Measurements from ENCODE around the gene SLC22A14.
"Not testable (repeated sequence)": the region's sequence is repeated elsewhere in the genome, so short reads cannot be mapped to it uniquely, and the experiment has no call there.

The SLC22A14 gene

GRCh38 chr3:38281895-38282686, at the start of gene SLC22A14:
Gene SLC22A14, plus strand, starts transcription at chr3:38282294. Its CDS starts 23,733 bp downstream, at chr3:38306027.
- DNase-seq, result peak; percentile 4

DNA sequence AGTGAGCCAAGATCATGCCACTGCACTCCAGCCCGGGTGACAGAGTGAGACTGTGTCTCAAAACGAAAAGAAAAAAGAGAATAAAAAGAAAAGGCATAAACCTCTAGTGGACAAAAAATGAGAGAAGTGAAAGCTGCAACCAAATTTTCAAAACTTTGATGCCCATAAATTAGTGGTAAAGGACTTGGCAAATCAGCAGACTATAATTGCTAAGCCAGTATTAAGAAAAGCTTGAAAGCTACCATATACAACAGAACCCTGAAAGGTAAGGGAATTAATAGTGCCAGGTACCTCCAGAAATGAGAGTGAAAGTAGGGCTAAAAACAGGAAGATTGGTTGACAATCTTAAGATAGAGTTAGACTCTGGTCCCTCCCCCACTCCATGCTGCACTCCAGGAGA, 49.4 kb upstream of the SLC22A14 start:
- DNase-seq, result no peak

GRCh38 chr3:38235466-38235865, 46.6 kb upstream of the SLC22A14 start:
- DNase-seq, result no peak

DNA sequence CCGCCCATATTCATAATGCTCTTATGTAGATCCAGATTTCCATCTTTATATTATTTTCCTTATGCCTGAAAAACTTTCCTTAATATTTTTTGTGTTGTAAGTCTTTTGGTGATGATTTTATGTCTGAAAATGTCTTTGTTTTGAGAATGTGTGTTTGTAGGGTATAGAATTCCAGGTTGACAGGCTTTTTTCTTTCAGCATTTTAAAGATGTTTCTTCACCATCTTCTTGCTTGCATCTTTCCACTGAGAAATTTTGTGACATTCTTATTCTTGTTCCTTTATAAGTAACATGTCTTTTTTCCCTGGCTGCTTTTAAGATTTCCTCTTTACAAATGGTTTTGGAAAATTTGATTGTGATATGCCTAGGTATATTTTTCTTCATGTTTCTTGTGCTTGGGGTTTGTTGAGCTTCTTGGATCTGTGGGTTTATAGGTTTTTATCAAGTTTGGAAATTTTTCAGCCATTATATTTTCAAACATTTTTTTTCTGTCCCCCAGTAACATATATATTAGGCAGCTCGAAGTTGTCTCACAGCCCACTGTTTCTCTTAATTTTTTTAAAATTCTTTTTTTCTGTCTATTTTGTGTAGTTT, 43.6 kb upstream of the SLC22A14 start:
- no peak for DNase-seq

DNA sequence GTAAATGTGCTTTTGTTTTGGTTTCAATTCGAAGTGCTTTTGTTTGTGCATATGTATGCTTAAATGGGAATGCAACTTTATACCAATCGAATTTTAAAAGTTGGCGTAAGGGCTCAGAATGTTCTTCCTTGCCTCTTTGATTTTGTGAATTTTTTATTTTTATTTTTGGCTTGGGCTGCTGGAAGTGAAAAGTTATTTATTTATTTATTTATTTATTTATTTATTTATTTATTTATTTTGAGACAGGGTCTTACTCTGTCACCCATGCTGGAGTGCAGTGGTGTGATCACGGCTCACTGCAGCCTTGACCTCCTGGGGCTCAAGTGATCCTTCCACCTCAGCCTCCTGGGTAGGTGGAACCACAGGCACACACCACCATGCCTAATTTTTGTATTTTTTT, 39.3 kb upstream of the SLC22A14 start:
- DNase-seq, result not testable (repeated sequence)

DNA sequence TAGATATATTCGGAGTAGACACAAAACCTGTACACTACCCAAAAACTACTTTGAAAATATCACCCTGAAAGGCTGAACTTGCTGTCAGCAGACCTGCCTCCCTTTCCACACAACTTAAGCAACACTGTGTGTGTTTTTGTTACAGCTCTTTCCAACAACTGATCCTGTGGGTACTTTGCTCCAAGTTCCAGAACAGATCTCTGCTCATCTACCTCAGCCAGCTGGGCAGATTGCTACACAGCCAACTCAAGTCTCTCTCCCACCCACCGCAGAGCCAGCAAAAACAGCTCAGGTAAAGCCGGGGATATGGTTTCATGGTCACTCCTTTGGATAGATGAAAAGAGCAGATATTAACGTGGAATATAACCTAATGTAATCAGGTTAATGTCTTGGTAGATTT, 36.2 kb upstream of the SLC22A14 start:
- DNase-seq, result no peak

DNA sequence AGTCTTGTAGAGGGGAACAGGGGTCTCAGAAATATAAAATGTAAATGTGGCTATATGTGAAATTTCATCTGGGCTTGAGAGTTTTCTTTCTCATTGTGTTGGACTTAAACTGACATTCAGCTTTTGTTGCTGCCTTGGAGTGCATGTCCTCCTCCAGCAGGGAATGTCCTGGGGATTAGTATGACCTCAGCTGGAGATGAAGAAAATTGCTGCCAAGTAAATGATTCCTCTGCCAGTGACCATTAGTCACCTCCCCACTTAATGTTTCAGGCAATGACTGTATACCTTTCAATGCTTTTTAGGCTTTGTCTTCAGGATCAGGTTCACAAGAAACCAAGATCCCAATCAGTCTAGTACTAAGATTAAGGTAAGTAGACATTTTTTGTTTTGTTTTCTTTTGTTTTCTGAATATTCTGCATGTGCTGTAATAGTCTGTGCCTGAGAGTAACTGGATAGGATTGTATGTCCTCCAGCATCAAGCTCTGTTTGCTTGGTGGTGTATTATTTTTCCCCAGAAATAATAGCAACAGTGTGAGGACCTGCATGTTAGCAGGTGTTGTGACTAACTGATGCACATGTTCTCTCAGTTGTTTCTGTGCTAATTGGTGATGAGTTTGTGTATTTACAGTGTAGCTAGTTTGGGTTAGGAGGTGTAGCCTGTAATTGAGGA, 34.6 kb upstream of the SLC22A14 start:
- peak; percentile 5 for DNase-seq

DNA sequence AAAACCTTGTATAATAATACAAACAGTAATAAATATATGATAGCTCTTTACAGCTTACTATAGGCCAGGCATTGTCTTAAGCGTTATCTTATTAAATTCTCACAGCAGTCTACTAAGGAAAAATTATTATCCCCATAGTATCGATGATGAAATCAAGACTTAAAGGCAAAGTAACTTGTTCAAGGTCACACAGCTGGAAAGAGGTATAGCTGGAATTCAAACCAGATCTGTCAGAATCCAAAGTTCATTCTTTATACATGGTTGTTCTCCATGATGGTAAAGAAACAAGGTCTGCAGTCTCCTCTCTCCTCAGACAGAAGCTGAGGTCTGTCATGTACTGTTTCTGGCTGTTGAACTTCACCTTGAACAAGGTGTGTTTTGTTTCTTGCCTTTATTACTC, 31.9 kb upstream of the SLC22A14 start:
- no peak for DNase-seq

GRCh38 chr3:38251197-38251596, 30.9 kb upstream of the SLC22A14 start:
- DNase-seq, result no peak

DNA sequence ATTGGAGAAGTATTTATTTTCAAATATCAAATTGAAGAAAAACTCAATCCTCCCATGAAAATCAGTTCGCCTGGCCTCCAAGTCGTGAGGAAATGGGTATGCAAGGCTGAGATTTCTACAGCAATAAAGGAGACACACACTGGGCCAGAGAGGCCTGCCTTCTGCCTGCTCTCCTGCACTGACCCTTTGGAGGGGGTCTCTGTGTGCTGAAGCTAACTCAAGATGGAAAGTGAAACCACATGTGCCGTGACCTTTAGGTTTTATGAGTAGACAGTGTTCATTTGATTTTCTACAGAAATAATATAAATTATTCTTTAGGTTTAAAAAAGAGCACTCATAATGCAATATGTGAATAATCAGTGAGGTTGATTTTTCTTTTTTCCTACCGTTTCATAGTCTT, 28.4 kb upstream of the SLC22A14 start:
- DNase-seq, result no peak

DNA sequence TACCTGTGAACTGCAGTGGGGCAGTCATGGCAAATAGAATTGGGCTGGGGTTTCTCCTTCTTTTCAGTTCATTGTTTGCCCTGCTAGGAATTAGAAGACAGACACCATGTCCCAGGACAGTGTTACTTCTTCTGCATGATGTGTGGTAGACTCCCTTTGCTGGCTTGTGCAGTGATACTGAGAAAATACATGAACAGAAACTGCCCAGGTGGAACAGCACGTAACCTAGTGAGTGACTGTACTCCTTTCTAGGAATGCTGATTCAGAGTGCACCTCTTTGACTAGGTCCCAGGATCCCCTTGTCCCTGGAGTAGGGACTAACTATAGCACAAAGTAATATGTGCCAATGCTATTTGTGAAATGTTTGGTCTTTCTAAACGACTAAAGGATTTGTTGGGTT, 27.2 kb upstream of the SLC22A14 start:
- no peak for DNase-seq

GRCh38 chr3:38255627-38256026, 26.5 kb upstream of the SLC22A14 start:
- DNase-seq, result no peak

- no peak for DNase-seq
Measured at GRCh38 chr3:38257583-38257982, 24.5 kb upstream of the SLC22A14 start.

GRCh38 chr3:38260474-38260873, 21.6 kb upstream of the SLC22A14 start:
- peak; percentile 82 for DNase-seq

DNA sequence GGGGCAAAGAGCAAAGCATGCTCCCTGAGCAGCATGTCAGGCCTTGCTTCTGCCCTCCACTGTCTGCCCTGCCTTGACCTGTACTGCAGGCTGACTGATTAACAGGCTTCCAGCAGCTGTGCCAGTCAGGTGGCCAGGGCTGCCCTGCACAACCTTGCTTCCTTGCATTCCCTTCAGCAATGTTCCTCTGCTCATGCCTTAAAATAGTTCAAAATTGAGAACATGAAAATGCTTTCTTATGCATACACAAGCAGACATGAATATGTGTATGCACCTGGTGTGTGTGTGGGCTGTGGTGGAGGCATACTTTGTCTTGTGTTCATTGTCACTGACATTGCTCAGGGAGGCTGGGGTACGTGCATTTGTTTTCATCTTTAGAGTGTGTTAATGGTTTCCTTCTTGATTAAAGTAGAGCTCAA, 17.7 kb upstream of the SLC22A14 start:
- peak; percentile 16 for DNase-seq

- peak; percentile 11 for DNase-seq
Measured at GRCh38 chr3:38264779-38265178, 17.3 kb upstream of the SLC22A14 start.

DNA sequence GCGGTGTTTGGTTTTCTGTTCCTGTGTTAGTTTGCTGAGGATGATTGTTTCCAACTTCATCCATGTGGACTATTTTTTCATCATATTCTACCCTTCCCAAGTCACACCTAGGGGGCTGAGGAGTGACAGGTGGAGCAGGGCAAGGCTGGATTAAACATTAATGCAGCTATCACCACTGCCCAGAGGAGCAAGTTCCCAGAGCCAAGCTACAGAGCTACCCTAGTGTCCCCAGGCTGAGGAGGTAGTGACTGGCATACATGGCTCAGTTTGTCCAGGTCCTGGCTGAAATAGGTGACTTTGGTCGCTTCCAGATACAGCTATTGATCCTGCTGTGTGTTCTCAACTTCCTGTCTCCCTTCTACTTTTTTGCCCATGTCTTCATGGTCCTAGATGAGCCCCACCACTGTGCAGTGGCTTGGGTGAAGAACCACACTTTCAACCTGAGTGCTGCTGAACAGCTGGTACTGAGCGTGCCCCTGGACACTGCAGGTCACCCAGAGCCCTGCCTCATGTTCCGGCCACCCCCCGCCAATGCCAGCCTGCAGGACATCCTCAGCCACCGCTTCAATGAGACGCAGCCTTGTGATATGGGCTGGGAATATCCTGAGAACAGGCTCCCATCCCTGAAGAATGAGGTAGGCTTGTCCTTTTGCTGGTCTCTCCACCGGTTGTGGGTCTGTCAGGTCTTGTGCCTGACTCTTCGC, 16.3 kb upstream of the SLC22A14 start, which contains the start of gene SLC22A13:
TSS of gene SLC22A13 (plus strand) at position 209 of the 704 bp plus-strand sequence. CDS start at position 258, 49 bp downstream.
- DNase-seq, result no peak

DNA sequence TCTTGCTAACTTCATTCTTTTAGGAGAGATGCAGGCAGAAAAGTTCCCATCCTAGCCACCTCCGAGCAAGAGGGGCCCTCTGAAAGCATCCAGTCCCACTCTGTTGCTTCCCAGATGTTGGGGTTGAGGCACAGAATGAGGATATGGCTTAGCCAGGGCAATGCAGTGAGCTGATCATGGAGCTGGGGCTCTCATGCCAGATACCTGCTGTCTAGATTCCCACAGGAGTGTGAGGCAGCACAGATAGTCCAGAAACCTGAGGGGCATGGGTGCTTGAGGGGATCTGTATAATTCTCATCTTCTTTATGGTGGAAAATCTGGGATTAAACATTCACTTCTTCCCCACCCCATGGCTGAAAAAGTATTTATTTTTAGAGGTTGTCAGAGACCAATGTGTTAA, 15.3 kb upstream of the SLC22A14 start:
- no peak for DNase-seq

- no peak for DNase-seq
Measured at GRCh38 chr3:38267662-38268061, 14.4 kb upstream of the SLC22A14 start.

- DNase-seq, result no peak
Measured at GRCh38 chr3:38268087-38268486, 14.0 kb upstream of the SLC22A14 start.

DNA sequence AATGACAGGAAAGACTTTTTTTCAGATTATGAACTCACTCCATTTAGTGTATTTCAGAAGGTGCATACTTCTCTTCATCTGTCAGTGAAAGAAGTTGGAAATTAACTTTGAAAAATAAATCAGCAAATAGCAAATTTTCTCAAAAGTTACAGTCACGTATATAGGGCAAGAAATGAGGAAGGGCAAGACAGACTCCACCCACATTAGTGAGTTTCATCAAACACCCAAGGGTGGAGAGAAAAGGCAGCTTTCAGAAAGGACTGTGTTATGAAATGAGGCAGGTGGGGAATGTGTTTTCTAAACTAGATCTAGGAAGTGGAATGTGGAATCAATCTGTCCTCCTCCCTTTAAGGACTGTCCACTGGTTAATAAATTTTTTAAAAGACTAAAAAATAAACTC, 13.6 kb upstream of the SLC22A14 start:
- no peak for DNase-seq

DNA sequence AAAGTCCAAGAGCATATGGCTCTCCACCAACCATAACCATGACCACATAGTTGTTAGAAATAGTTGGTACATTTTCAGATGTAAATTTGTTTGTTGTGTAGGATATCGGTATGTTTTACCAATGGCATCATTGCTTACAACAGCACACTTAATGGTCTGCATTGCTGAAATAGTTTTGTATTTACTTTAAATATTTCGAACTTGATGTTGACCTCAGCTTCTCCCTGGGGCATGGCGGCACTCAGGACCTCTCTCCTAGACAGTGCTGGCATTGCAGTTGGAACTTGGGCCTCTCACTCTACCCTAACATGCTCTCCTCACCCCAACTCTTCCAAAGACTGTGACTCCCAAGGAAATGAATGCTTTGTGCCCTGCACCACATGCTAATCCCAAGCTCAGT, 11.5 kb upstream of the SLC22A14 start:
- DNase-seq, result no peak

DNA sequence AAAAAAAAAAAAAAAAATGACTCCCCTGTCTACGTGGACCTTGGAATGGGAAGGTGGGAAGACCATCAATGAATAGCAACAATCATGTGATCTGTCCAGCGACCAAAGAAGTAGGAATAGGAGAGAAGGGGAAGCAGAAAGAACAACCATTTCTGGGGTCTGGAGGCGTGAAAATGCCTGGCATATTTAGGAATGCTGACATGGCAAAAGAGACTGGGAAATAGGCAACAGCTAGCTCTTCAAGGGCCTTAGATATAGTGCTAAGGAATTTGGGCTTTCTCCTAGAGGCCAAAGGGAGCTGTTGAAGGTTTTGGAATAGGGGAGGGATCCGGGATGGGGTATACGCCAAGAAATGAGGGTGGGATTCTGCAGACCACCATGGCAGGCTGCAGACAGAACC, 10.5 kb upstream of the SLC22A14 start:
- DNase-seq, result no peak

Data from NCI-H82 (cell line).